ENCODE results near the gene PLXNA2. TPM values are rescaled to one million over a fixed set of nuclear protein-coding genes. Genes with fewer than 3 reads are reported as not detected.

PLXNA2 gene
- total RNA-seq, 1 donor from 2014 or later = 28.2 TPM

DNA sequence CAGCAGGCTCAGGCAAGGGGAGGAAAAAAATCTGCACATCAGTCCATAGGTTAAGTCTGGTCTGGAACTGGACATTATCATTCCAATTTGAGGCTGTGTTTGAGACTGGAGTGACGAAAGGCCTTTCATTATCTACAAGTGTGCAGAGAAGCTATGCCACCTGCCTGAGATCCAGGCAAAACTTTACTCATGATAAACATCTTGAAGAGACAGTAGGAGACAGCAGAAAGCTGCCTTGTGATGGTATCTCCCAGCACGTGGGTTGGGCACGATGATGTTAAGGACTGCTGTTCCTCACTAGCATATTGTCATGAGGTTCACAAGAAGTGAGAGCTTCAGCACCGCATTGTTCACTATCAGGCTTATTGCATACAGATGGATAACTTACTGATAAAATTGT is 126.4 kb downstream of the PLXNA2 start:
- DNase-seq (ENCODE audit: low spot score) = no peak
- intact Hi-C loops (cut with DNase I) = no loop called here
- ATAC-seq = no peak

DNA sequence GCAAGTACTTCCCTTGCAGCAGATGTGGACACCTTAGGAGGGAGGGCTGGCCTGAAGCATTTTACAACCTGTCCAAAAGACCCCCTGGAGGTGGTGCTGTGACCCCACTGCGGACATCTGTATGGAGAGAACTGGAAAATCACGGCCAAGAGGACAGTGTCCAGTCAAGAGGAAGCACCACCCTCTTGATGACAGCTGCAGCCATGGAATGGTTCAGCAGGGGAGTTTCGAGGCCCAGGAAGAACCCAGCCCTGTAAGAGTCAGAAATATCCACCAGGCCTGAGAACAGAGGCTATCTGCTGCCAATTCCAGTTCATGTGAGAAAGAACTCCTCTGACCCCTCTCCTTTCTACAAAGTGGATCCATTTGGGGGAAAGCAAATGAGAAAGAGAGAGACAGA is 126.8 kb downstream of the PLXNA2 start:
- intact Hi-C loops (cut with DNase I) = no loop called here
- DNase-seq (ENCODE audit: low spot score) (no peak), ATAC-seq (no peak)

DNA sequence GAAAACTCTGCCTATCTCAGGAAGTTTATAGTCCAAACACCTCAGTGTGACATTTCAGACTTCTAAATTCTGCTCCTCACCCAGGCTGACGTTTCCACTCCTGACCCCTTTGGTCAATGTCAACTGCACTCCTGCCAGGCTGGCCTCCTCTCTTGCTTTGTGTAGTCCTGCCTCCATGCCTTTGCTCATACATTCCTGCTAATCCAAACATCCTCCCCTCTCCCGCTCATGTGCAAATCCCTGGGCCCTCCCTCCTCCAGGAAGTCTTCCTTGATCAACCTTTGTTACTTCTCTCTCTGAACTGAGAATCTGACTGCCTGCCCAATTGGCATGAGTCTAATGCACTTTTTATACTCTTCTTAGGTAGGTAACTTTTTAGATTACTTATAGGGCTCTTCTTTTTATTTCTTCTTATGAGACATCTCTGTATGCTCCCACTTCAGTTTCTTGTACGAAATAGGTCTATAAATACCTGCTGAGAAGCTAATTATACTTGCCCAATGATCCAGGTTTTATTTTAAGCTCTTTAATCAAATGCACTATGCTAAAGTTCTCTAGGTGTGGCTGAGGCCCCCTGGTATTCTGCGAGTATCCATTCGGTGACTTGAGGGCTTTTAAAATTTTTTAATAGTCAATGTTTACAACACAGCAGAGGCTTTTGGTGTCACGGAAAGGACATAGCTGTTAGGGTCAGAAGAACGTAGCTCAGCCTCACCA is 128.1 kb downstream of the PLXNA2 start:
- DNase-seq (ENCODE audit: low spot score) (no peak), ATAC-seq (no peak)
- intact Hi-C loops (cut with DNase I) = no loop called here

DNA sequence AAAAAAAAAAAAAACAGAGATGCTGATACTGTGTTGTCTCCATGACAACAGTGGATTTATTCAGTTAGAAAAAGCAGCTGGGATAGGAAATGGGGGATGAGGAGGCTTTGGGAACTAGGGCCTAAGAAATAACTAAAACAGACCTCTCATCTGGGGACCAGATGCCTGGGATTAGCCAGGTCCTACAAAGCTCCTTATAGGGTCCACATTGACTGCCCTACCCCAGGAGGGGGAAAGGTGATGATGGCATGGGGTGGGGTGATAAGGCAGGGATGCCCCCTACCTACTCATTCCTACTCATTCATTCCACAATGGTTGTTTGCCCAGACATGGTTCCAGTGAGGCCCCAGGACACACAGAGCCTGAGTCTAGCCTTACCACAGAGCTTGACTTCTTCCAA is 131.2 kb downstream of the PLXNA2 start:
- ATAC-seq = no peak
- intact Hi-C loops (cut with DNase I) = no loop called here
- DNase-seq (ENCODE audit: low spot score) = no peak

DNA sequence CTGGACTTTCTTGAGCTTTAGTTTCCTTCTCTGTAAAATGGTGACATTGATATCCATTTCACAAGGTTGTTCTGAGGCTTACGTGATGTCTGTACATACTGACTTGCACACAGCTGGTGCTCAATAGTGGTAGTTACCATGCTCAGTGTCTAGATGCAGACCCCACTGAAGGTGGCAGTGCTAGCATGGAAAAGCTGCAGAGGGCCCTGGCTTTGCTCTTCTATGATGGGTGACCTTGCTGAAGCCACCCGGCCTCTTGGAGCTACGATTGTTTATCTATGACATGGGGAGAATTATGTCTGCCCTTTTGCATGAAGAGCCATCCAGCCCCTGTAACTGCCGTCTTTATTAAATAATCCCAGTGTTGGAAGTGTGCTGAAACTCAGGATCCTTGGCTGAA is 131.8 kb downstream of the PLXNA2 start:
- intact Hi-C loops (cut with DNase I) = no loop called here
- DNase-seq (ENCODE audit: low spot score) (no peak), ATAC-seq (no peak)

DNA sequence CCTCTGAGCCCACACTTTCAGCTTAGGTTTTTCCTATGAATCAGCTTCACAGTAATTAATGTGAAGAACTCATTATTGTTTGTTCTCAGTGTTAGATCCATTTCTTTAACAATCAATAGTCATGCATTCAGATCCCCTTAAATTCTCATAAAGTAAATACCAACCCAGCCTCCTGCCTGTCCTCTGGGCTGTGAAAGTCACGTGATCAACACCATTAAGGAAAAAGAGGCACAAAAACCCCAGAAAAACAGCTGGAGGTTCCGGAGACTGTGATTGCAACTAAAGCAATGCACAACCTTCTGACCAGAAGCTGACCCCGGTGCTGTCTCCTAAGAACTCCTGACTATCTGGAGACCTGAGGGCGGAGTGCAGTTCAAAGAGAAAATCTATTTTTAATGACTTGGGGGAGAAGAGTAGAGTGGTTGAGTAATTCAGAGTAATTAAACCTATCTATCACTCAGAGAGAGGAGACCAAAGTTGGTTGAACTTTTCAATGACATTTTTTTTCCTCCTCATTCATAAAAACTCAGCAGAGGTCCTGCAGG is 132.5 kb downstream of the PLXNA2 start:
- ATAC-seq = no peak
- DNase-seq (ENCODE audit: low spot score) = no peak
- intact Hi-C loops (cut with DNase I) = no loop called here

DNA sequence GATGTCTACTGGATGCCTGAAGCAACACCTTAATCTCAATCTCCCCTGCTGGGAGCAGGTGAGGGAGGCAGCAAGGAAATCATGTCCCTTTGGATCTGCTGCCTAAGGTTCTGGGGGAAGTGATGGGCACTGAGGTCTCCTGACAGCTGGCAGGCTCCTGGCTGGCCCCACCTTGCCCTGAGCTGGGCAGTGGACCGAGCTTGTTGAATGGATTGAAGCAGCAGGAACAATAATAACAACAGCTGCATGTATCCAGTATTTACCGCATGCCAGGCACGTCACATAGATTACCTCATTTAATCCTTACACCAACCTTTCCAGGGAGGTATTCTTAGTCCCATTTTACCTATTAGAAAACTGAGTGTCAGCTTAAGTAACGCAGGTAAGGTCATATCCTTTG is 133.9 kb downstream of the PLXNA2 start:
- DNase-seq (ENCODE audit: low spot score) = no peak
- no peak for ATAC-seq

DNA sequence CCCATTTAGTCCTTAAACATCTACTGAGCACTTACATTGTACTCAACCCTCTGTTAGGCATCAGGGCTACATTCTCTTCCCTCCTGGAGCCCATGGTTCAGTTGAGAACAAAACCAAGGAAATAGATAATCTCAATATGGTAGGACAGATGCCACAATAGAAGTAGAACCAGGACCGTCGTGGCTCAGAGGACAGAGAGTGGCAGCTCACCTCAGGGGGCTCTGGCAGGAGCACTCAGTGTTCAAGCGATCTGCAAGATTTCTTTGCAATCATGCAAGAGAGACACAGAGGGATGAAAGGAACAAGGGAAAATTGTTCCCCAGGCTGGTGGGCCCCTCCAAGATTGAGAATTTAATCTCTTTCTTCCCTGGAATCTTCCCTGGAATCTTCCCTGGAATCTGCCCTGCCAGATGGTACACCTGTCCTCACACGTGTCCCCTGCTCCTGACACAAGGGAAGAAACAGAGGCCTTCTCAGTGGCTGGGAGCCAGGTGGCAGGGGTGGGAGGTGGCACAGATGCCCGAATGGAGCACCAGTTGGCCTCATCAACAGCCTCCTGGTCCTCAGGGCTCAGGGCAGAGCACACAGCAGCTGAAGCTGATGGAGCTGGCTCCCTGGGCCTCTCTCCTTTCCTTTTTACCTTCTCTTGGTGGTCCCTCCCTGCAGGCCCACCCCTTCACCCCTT is 135.4 kb downstream of the PLXNA2 start:
- no peak for ATAC-seq
- no peak for DNase-seq (ENCODE audit: low spot score)
- intact Hi-C loops (cut with DNase I) = no loop called here

More for the DNA sequence above, 133.9 kb downstream of the PLXNA2 start:
- intact Hi-C loops (cut with DNase I) = no loop called here

DNA sequence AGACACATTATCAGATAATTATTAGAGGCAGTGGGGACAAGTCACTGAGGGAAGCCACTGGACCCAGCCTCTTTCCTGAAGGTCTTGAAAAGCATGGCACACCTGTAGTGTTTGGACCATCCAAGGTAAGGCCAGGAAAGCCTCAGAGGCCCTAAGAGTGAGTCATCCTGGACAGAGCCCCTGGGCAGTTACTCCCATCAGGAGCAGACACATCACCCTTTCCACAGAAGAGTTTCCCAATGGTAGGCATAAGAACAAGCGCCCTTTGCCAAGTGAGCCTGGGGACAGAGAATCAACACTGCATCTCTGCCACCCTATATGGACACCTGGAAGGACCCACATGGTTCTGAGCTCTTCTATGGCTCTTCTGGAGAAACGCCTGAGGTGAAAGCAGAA is 136.0 kb downstream of the PLXNA2 start:
- ATAC-seq = no peak
- intact Hi-C loops (cut with DNase I) = no loop called here

DNA sequence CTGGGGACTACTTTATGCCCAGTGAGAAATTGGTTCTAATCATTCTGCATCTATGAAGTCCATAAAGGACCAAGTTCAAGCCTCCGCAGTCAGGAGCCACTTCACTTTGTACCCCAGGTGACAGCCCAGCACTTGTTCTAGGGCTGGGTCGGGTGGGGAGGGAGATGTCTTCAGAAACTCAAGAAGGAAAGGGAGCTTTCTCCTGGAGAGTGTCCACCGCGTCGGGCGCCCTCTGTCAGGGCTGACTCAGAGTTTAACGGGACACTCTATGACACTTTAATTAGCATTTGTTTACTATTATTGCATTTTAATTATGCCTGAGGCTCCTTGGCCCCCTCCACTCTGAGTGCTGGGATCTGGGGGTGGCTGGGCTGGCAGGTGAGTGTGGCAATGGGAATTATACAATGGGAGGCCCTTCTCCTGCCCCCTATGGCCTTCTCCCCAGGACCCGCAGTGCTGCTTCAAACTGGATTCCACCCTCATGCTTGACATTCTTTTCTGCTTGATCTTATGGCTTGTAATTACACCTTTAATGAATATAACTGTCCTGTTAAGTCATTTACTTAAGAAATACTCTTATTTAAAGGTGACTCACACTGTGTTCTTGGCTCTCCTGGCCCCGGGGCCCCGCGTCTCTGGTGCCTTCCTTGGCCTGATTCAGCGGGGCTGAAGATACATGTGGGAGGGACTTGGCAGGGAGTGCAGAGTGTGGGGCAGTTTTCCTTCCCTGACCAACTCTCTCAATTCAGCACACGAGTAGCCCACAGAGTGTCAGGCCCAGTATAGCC is 136.6 kb downstream of the PLXNA2 start:
- intact Hi-C loops (cut with DNase I) = no loop called here
- DNase-seq (ENCODE audit: low spot score) (no peak), ATAC-seq (no peak)

More for the DNA sequence above, 136.0 kb downstream of the PLXNA2 start:
- DNase-seq (ENCODE audit: low spot score) = no peak

DNA sequence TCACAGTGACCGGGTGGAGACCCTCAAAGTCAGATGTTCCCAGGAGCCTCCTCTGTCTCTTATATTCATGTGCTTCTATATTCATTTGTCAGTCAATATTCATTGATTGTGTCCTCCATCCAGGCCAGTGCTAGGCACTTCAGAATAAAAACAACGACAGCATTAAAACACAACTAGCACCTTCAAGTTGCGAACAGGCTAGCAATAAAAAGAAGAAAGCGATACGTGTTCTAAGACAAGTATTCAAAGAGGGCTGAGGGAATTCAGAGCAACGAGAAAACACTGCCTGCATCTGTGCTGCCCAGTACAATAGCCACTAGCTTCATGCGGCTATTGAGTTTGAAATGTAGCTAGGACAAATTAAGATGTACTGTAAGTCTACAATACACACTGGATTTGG is 138.0 kb downstream of the PLXNA2 start:
- DNase-seq (ENCODE audit: low spot score) = no peak
- intact Hi-C loops (cut with DNase I) = no loop called here
- peak; percentile 18 for ATAC-seq

DNA sequence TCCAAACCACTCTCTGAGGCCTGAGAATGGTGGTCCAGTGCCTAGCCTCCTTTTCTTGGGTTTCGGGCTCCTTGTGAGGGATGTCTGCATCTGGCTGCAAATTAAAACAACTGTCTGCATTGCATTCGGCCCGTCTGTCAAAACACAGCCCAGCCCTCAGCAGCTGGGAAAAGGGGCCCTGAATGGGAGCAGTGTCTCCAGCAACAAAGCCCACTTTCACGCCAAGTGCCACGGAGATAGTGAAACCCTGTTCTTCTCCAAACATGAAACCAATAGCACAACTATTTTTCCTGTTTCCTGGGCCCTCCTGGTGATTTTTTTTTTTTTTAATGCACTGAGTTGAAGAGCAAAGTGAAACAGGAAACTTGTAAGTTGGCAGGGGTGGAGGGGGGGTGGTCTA is 138.4 kb downstream of the PLXNA2 start:
- peak; percentile 63 for ATAC-seq
- intact Hi-C loops (cut with DNase I) = no loop called here
- DNase-seq (ENCODE audit: low spot score) = no peak

DNA sequence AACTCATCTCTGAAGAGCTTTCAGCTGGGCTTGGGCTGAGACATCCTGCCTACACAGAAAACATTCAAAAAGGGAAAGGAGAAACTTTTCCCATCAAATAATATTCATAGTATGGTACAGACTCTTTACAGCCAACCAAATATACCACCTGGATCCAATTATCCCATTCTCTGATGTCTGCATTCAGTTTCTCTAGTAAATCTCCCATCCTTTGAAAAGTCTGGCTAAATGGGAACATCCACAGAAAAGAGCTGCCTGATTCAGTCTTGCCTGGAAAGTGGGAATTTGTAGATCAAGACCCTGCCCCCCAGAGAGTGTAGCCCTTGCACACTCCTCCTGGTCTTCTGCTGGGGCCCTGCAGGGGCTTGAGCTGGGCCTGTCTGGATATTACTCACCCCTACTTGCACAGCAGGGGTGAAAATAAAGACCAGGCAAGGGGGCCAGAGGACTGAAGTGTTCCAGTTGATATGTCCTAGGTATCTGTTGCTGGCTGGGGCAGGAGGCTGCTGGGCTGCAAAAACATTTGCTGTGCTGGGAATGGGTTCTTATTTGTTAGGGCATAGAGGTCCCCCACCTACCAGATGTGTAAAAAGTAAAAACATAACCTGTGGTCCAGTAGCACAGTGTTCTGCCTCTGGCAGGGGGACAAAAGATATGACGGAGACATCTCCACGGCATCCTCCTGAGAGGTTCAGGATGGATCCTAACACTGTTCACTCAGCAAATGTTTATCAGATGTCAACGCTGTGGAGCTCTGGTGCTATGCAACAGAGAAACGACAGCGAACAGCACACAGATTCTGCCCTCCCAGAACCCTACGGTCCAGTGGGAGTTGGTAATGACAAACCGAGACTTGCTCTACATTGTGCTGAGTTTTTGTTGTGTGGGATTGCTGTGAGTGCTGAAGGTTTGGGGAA is 140.3 kb downstream of the PLXNA2 start:
- intact Hi-C loops (cut with DNase I) = no loop called here
- peak; percentile 54 for ATAC-seq

DNA sequence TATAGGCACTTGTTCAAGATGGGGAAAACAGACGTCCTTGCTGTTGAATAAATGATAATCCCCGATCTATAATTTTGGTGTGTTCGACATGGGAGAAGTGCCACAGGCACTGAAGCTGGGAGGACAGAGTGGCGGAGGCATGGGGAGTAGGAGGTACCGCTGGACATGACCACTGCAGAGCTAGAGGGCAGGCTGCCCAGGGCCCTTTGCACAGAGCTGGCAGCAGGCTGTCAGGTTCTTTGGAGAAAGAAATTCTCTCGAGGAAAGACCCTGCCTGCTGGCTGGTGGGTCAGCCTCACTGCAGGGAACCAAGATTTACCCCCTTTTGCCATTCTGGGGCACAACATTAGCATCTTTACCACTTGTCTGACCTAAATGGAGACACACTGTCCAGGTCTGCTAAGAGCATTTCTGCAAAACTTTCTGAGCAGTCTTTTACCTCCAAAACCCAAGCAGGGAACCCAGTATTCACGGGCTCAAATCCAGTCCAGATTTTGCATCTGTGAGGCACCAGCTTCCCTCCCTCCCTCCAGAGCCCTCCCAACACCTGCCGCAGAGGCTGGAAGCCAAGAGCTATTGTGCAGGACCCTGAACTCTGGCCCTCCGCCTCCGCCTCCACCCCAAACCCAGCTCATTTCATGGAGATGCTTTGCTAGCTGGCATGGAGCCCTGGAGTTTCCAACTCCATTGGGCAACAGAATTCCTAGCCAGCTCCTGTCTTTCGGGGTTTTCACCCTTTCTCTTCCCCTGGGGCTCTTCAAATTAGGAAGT is 142.3 kb downstream of the PLXNA2 start:
- peak; percentile 72 for DNase-seq (ENCODE audit: low spot score)
- intact Hi-C loops (cut with DNase I) = no loop called here
- peak; percentile 71 for ATAC-seq

More for the DNA sequence above, 140.3 kb downstream of the PLXNA2 start:
- no peak for DNase-seq (ENCODE audit: low spot score)

DNA sequence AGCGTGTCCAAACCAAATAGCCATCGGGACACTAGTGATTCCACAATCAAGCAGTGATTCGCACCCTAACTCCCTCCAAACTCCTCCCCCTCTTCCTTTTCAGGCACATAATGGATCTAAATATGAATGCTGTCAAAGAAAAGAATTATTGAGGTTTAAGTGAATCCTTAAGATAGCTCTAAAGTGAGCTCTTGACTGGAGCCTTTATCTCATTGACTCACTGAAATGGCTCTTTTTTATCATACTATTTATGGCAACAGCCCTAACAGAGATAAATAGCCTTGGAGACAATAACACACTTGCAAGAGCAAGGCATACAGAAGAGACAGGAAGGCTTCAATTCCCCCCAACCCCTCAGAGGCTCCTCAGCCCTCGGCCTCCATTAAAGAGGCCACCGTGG is 143.3 kb downstream of the PLXNA2 start:
- intact Hi-C loops (cut with DNase I) = no loop called here

DNA sequence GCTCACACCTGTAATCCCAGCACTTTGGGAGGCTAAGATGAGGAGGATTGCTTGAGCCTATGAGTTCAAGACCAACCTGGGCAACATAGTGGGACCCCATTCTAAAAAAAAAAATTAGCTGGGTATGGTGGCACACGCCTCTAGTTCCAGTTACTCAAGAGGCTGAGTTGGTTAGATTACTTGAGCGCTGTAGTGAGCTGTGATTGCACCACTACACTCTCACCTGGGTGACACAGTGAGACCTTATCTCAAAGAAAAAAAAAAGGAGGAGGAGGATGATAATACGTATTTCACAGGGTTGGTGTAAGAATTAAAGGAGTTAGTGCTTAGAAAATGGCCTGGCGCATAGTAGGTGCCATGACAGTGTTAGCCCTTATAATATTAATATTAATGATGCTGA is 144.1 kb downstream of the PLXNA2 start:
- DNase-seq (ENCODE audit: low spot score) (no peak), ATAC-seq (no peak)
- intact Hi-C loops (cut with DNase I) = no loop called here

More for the DNA sequence above, 143.3 kb downstream of the PLXNA2 start:
- ATAC-seq (no peak), DNase-seq (ENCODE audit: low spot score) (no peak)

DNA sequence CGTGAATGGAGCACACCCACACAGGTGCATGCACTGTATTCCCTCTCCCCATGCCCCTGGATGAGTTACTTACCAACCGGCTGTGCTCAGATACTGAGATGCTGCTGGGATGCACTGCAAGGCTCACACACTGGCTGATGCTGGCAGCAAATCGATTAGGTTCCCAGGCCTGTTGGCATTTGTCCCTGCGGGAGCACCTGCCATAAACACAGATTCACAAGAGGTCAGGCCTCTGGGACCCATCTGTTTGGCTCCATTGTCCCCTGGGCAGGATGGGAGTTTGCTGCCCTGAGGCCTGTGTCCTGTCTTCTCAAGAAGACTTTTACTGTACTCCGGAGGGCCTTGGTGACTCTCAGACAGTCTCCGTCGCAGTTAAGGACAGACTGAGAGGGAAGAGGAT is 145.4 kb downstream of the PLXNA2 start:
- intact Hi-C loops (cut with DNase I) = loop anchor here (10.0 kb wide), 2 partner anchors 54 to 146 kb away; partner anchors contain the start of gene PLXNA2
- ATAC-seq (no peak), DNase-seq (ENCODE audit: low spot score) (no peak)
